ENCODE measurements around the gene DDI1. TPM values are rescaled to one million over a fixed set of nuclear protein-coding genes. Genes with fewer than 3 reads are reported as not detected.

DDI1 gene
- total RNA-seq, 1 experiment from 2014 or later, result not detected

GRCh38 chr11:104024572-104024971, 11.9 kb upstream of the DDI1 start:
- Histone ChIP-seq H2AFZ (ENCODE audit: low read depth, low read length, poor library complexity, severe bottlenecking) (no peak overlapping the region), H3K4me3 (replicated peaks in 1 of 2; ENCODE audit: low read depth in 1 of 2, low read length in 2 of 2) (no peak overlapping the region), H3K27ac (ENCODE audit: low read depth, low read length) (no peak overlapping the region), H3K36me3 (ENCODE audit: control insufficient read depth in 1 of 2, insufficient read depth in 2 of 2, low read length in 2 of 2) (no peaks in the 10 kb centered on the region), H3K4me2 (ENCODE audit: low read length) (no peak overlapping the region), H3K9ac (ENCODE audit: low read length) (no peak overlapping the region), H3K79me2 (ENCODE audit: insufficient read depth, low read length) (no peaks in the 10 kb centered on the region), H3K4me1 (ENCODE audit: control insufficient read depth in 1 of 2, insufficient read depth in 2 of 2, low read length in 2 of 2) (no peaks in the 10 kb centered on the region), H3K27me3 (ENCODE audit: insufficient read depth, low read length) (no peaks in the 10 kb centered on the region), H3K9me3 (ENCODE audit: control insufficient read depth in 1 of 2, insufficient read depth in 1 of 2, low read depth in 1 of 2, low read length in 2 of 2) (no peaks in the 10 kb centered on the region), H3K9me2 (ENCODE audit: insufficient read depth) (no peaks in the 10 kb centered on the region), H4K20me1 (ENCODE audit: insufficient read depth) (no peaks in the 10 kb centered on the region)
- DNase-seq (ENCODE audit: low read depth, low spot score) (no peak), ATAC-seq (no peak)
- POLR2A ChIA-PET, result no interaction called here
- CTCF ChIA-PET, result no interaction called here
- RAD21 ChIA-PET (ENCODE audit: low non-redundant PET in 1 of 2, low total read pairs in 2 of 2, uncharacterized antibody in 2 of 2, unreplicated experiment in 2 of 2), result no interaction called here
- intact Hi-C loops (cut with micrococcal nuclease), result no loop called here
- TF ChIP-seq ZNF274 (IDR thresholded peaks at IDR 0.05; ENCODE audit: low read depth, low read length) (no peak), SIN3A (IDR thresholded peaks at IDR 0.05; ENCODE audit: low read depth) (no peak), TCF7L2 (IDR thresholded peaks at IDR 0.05; ENCODE audit: borderline replicate concordance, extremely low read depth, insufficient read depth, insufficient read length) (no peak), ELF1 (IDR thresholded peaks at IDR 0.05; ENCODE audit: borderline replicate concordance, low read depth) (no peak), CTCF (IDR thresholded peaks at IDR 0.05 in 2 of 3, conservative IDR thresholded peaks at IDR 0.05 in 1 of 3; ENCODE audit: borderline replicate concordance in 1 of 3, insufficient read depth in 1 of 3, low read depth in 2 of 3, low read length in 2 of 3) (no peak), EZH2phosphoT487 (IDR thresholded peaks at IDR 0.05; ENCODE audit: borderline replicate concordance) (no peak), ATF3 (IDR thresholded peaks at IDR 0.05) (no peak), EGR1 (IDR thresholded peaks at IDR 0.05; ENCODE audit: low read depth) (no peak), EZH2 (IDR thresholded peaks at IDR 0.05) (no peak), CEBPB (IDR thresholded peaks at IDR 0.05; ENCODE audit: low read depth) (no peak), JUND (IDR thresholded peaks at IDR 0.05) (no peak)
- TF ChIP-seq, protein P1, sequence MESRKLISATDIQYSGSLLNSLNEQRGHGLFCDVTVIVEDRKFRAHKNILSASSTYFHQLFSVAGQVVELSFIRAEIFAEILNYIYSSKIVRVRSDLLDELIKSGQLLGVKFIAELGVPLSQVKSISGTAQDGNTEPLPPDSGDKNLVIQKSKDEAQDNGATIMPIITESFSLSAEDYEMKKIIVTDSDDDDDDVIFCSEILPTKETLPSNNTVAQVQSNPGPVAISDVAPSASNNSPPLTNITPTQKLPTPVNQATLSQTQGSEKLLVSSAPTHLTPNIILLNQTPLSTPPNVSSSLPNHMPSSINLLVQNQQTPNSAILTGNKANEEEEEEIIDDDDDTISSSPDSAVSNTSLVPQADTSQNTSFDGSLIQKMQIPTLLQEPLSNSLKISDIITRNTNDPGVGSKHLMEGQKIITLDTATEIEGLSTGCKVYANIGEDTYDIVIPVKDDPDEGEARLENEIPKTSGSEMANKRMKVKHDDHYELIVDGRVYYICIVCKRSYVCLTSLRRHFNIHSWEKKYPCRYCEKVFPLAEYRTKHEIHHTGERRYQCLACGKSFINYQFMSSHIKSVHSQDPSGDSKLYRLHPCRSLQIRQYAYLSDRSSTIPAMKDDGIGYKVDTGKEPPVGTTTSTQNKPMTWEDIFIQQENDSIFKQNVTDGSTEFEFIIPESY (IDR thresholded peaks at IDR 0.05; ENCODE audit: extremely low read depth, insufficient replicate concordance, low read length), result no peak
- TF ChIP-seq, protein P2, sequence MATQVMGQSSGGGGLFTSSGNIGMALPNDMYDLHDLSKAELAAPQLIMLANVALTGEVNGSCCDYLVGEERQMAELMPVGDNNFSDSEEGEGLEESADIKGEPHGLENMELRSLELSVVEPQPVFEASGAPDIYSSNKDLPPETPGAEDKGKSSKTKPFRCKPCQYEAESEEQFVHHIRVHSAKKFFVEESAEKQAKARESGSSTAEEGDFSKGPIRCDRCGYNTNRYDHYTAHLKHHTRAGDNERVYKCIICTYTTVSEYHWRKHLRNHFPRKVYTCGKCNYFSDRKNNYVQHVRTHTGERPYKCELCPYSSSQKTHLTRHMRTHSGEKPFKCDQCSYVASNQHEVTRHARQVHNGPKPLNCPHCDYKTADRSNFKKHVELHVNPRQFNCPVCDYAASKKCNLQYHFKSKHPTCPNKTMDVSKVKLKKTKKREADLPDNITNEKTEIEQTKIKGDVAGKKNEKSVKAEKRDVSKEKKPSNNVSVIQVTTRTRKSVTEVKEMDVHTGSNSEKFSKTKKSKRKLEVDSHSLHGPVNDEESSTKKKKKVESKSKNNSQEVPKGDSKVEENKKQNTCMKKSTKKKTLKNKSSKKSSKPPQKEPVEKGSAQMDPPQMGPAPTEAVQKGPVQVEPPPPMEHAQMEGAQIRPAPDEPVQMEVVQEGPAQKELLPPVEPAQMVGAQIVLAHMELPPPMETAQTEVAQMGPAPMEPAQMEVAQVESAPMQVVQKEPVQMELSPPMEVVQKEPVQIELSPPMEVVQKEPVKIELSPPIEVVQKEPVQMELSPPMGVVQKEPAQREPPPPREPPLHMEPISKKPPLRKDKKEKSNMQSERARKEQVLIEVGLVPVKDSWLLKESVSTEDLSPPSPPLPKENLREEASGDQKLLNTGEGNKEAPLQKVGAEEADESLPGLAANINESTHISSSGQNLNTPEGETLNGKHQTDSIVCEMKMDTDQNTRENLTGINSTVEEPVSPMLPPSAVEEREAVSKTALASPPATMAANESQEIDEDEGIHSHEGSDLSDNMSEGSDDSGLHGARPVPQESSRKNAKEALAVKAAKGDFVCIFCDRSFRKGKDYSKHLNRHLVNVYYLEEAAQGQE (IDR thresholded peaks at IDR 0.05; ENCODE audit: low read depth), result no peak
- no TSS peak for BruUV-seq (replicated peaks)

Data from HCT116 (cell line).